ENCODE results near the gene SLC35F4.
"Not testable (repeated sequence)": the region's sequence is repeated elsewhere in the genome, so short reads cannot be mapped to it uniquely, and the experiment has no call there.

SLC35F4 gene

DNA sequence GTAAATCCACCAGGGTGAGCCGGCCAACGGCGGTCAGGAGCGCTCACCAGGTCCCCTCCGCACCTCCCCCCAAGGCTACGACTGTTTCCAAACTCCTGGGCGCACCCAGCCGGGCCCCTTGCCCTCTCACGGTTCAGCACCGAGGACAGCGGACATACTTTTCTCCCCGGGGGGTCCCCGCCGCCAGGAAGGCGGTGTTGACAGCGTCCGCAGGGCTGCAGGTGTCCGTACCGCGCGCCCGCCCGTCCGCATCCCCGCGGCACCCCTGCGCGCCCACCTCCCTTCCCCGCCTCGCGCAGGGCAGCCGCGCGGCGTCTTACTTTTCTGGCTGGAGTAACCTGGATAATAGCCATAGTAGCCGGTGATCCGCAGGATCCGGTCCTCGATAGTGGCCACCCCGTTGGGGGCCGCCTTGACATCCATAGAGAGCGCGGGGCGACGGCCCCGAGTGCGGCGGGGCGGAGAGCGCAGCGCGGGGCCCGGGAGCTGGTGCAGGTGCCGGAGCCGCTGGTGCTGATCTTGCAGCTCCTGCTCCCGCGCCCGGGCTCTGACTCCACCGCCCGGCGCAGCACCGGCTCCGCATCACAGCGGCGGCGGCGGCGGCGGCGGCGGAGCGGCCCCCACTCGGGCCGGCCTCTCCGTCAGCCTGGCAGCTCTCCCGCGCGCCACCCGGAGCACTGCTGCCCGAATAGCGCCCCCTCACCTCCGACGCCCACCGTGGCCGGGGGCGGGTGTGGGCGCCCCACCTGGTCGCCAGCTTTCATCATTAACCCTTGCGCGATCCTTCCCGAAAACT lies at the start of gene SLC35F4:
Gene SLC35F4, minus strand, starts transcription at position 690 of the 796 bp plus-strand sequence.
- no peak for DNase-seq

GRCh38 chr14:57909626-57910025 lies 43.7 kb upstream of the SLC35F4 start:
- DNase-seq = no peak

- DNase-seq = no peak
Measured at GRCh38 chr14:57903954-57904353, 38.1 kb upstream of the SLC35F4 start.

GRCh38 chr14:57898837-57899572 lies 33.1 kb upstream of the SLC35F4 start:
- DNase-seq = no peak

DNA sequence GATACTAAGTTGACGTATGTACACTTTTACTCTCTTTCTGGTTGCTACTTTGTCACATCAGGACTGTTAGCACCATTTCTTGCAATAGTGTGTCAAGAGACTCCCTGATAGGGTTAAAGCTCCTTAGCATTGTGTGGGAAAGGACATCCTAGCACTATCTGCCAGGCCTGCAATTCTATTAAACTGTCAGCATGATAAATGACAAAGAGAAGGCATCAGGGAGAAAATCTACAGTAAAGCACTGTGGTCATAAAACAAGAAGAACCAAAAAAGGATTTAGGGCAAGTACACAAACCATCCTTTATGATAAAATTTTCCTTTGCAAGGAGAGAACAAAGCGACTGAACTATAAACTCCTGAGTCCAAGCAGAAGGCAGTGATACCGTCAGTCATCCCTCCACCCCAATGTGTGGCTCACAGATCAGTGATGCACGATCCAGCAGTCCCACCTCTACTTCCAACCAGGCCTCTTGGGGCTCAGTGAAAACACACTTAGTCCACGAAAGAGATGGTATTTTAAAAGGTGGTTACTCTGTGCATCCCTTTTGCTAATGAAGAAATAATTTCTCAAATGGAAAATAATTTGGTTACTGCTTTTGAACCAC lies 31.4 kb upstream of the SLC35F4 start:
- no peak for DNase-seq

DNA sequence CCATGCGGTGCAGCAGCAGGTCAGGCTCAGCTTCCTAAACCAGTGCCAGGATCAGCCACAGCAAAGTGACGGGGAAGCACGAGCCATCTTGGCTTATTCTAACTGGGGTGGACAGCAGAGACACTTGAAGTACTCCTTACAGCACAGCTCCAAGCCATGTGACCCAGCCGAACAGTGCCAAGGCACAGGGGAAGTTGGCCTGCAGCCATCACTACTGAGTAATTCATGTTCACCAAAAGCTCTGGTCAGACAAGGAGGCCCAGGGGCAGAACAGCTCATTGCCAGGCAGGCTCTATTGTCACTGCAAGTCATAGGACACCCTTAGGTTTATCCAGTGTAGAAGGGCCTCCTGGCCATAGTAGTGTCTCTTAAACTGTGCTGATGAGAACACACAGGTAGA lies 23.4 kb upstream of the SLC35F4 start:
- no peak for DNase-seq

- peak; percentile 53 for DNase-seq
Measured at GRCh38 chr14:57884175-57884574, 18.3 kb upstream of the SLC35F4 start.

DNA sequence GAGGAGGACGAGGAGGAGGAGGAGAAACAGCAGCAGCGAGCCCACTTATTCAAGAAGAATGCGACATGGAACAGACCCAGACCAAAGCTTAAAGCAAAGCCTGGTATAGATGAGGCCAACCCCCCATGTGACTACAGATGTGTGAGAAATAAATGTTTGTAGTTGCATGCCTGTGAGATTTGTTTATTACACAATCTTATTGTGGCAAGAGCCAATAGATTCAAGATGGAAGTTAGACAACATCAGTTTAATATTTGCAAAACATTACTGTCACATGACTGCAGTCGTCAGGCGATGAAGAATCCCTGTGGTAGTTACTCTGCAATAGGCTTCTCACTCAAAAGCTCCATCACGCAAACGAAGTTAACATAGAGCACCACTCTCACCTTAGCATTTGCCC lies 17.2 kb upstream of the SLC35F4 start:
- DNase-seq = no peak

DNA sequence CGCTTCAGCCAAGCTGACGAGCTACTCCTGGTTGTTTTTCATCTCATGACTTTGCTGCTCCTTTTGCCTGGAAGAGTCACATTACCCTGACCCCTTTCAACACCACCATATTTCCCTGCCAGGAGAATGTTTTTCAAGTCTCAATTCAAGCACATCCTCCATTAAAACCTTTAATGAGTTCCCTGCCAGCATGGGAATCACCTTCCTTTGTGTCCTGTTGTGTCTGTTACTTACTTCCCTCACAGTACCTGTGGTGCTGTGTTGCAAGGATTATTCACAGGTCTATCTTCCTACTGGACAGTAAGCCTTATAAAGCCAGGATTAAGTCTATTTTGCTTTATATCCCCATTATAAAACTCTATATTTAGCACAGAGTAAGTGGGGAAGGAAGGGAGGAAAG lies 13.6 kb upstream of the SLC35F4 start:
- DNase-seq = no peak

- no peak for DNase-seq
Measured at GRCh38 chr14:57875985-57876384, 10.1 kb upstream of the SLC35F4 start.

- no peak for DNase-seq
Measured at GRCh38 chr14:57875296-57875695, 9.4 kb upstream of the SLC35F4 start.

DNA sequence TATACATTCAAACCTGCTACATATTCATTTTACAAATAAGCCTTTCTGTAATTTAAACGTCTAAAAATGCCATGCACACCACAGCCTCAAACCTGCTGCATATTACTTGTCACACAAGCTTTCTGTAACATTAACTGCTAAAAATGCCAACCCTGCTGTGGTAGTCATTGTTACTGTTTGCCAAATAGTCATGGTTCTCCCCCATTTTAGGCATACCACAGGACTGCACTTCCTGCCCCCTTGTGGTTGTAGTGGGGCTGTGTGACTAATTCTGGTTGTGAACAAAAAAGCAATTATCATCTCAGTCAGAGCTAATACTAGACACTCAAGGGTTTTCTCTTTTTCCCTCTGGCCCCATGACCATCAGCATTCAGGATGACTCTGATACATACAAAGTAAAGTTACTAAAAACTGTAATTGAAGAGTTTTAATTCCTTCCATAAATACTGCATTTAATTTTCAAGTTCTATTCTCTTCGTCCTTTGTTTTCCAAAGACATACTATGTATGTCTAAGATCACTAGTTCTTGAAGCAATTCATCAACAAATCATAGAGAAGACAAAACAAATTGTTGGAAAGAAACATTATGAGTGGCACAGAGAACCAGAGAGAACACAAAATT lies 5.7 kb upstream of the SLC35F4 start:
- DNase-seq = peak; percentile 17

- DNase-seq = no peak
Measured at GRCh38 chr14:57870686-57871457, 5.0 kb upstream of the SLC35F4 start.

DNA sequence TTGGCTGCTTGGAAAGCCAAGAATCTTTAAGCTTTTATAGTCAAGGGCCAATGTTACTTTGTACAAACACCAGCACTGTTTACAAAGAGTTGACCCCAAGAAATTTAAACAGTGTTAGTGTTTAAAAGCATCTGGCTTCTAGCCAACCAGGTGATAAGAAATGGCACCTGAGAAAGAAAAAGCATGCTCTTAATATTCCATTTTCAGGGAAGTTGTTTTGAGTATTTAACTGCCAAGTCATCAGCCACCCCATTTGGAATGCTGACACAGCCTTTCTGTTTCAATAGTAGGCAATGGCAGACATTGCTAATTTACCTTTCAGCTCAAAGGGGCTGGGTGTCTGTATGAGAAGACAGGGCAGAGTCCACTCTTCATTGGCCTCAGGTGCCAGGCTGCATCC lies 3.7 kb upstream of the SLC35F4 start:
- DNase-seq = no peak

- no peak for DNase-seq
Measured at GRCh38 chr14:57866199-57866705, 360 bp upstream of the SLC35F4 start.

DNA sequence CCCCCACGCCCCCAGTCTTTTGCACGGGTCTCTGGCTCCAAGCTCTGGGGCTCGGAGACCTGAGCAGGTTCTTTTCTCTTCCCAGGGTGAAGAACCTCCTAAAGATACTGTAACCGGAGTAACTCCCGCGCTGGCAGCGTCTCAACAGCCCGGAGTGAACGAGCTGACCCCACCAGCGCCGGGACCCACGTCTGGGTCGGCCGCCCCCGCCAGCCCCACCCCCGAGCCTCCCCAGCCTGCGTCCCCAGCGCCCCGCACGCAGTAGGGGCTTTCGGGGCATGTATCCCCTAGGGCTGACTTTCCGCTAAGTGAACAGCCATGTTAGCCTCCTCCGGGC lies 858 bp downstream of the SLC35F4 start:
- DNase-seq = no peak

DNA sequence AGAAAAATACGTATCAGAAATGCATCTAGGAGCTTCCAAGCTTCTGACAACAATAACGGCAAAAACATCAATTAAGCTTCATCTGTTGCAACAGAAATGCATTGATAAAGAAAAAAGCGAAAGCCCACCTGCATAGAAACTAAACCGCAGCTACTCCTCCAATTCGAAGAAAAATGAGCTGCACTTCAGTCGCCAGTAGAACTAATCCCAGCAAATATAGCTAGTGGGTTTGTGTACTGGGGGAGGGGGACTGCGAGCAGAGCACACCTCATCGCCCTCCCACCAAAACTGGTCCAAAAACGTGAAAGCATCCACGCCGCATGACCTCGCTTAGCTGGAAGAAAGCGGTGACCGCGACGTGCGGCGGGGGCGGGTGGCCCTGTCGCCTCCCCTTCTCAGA lies 1.2 kb downstream of the SLC35F4 start:
- no peak for DNase-seq

- no peak for DNase-seq
Measured at GRCh38 chr14:57863471-57863870, 2.4 kb downstream of the SLC35F4 start.

GRCh38 chr14:57855666-57856065 lies 10.2 kb downstream of the SLC35F4 start:
- not testable (repeated sequence) for DNase-seq

- DNase-seq = no peak
Measured at GRCh38 chr14:57854571-57854970, 11.3 kb downstream of the SLC35F4 start.

GRCh38 chr14:57851354-57851753 lies 14.5 kb downstream of the SLC35F4 start:
- no peak for DNase-seq

DNA sequence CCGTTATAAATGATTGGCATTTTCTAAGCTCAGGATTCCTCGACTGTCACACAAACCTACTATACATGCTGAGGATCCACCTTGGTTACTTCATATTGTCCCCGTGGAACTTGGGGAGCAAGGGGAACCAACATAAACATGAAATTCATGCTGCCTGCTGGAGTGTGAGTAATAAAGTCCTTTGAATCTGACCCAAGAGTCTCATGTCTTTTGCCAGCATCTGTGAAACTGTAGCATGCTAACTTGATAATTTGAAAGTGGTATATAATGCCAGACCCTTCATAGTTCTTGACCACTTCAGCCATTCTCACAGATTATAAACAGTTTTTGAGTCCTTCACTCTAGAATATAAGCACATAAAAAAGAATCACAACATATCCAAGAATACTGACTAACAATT lies 17.1 kb downstream of the SLC35F4 start:
- DNase-seq = no peak

DNA sequence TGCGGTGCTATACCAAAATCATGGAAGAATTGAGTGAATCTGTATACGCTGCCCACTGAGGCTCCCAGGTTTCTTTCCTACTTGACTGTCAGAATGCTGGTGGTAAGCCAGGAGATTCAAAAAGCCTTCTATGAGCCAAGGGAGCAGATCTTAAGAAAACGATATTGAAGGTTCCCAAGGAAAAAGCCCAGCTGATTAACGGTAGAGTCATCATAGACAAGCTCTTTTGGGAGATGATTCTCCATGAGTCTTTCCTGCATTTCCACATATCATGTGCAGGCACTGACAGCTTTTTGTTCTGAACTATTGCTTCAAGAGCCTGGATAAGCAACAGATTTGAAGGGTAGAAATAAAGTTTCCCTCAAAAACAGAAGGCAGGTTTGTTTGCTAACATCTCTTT lies 17.5 kb downstream of the SLC35F4 start:
- no peak for DNase-seq

Measured in NCI-H1436 (cell line).